Vein endothelial cell (primary cell): ENCODE measurements around the gene IL17REL. TPM values are rescaled to one million over a fixed set of nuclear protein-coding genes. Genes with fewer than 3 reads are reported as not detected.

ENCODE experiments used
- small RNA-seq: library from RNA; depleted of rRNA; stranded (forward); fragments of <200 nt; gene quantifications from one replicate; pipeline ENCODE3, GENCODE V24; 2012
- total RNA-seq: library from RNA; depleted of rRNA; stranded (reverse); fragments of >200 nt; gene quantifications from 2 replicates; pipeline ENCODE4 v1.2.3, GENCODE V29; 2012

IL17REL gene
- under 0.01 and 0.33 TPM in 2 replicates for total RNA-seq

GRCh38 chr22:50012211-50013181 lies at the start of gene IL17REL:
IL17REL (minus strand) TSS chr22:50012765; CDS start chr22:50012646, 119 bp downstream.

GRCh38 chr22:50058061-50058905 lies 45.7 kb upstream of the IL17REL start, which contains the start of gene TTLL8:
TTLL8 (minus strand) TSS chr22:50058298.

GRCh38 chr22:49960159-49961004 lies 52.2 kb downstream of the IL17REL start, which contains the start of gene PIM3:
PIM3 (plus strand) TSS chr22:49960772; CDS start chr22:49960948, 176 bp downstream.

Small RNA genes within 50 kb of the gene (small RNA-seq; reads per million reads assigned to genes)
- gene MIR6821: 0.24 reads per million

Other genes starting within 250 kb of the IL17REL start
- gene BRD1, start 184.9 kb downstream of the IL17REL start, total RNA-seq: 26.9 and 28.4 TPM in 2 replicates
- 22.9 and 23.2 TPM in 2 replicates for gene ZBED4, start 158.9 kb downstream of the IL17REL start, total RNA-seq
- gene ALG12, start 94.3 kb downstream of the IL17REL start, total RNA-seq: 15.4 and 29.7 TPM in 2 replicates
- gene CRELD2, start 94.1 kb downstream of the IL17REL start, total RNA-seq: 36.6 and 45.4 TPM in 2 replicates
- gene PIM3, start 52.0 kb downstream of the IL17REL start, total RNA-seq: 199 TPM in 2 replicates
- not detected in 2 replicates for gene TTLL8, start 45.5 kb upstream of the IL17REL start, total RNA-seq
- not detected in 2 replicates for gene MLC1, start 72.7 kb upstream of the IL17REL start, total RNA-seq
- gene MOV10L1, start 77.2 kb upstream of the IL17REL start, total RNA-seq: 28.6 and 46.7 TPM in 2 replicates
- gene PANX2, start 158.0 kb upstream of the IL17REL start, total RNA-seq: 0.67 and 1.6 TPM in 2 replicates
- 29.2 and 35.3 TPM in 2 replicates for gene TRABD, start 173.1 kb upstream of the IL17REL start, total RNA-seq
- gene SELENOO, start 188.2 kb upstream of the IL17REL start, total RNA-seq: 15.9 and 24.8 TPM in 2 replicates
- 29.1 and 31.0 TPM in 2 replicates for gene TUBGCP6, start 232.3 kb upstream of the IL17REL start, total RNA-seq
- 24.7 and 24.8 TPM in 2 replicates for gene HDAC10, start 238.5 kb upstream of the IL17REL start, total RNA-seq
- gene MAPK12, start 248.9 kb upstream of the IL17REL start, total RNA-seq: 73.3 and 79.7 TPM in 2 replicates